K562 (cell line): ENCODE results near the gene RAMAC. TPM values are rescaled to one million over a fixed set of nuclear protein-coding genes. Genes with fewer than 3 reads are reported as not detected.

Experiments
- CBX3 ChIP-seq, 2 experiments: IDR thresholded peaks; 1 replicate in 1 of 2; 2 replicates in 1 of 2; pipeline ENCODE4 v1.6.1; 2012; ENCODE audit warnings: inconsistent platforms in 2 of 2, low read length in 2 of 2, borderline replicate concordance in 1 of 2, control low read depth in 1 of 2
- CCAR2 ChIP-seq: fragments of 200-400 bp; formaldehyde crosslinking; IDR thresholded peaks from 2 replicates; pipeline ENCODE4 v1.6.1; 2017; ENCODE audit warnings: mild to moderate bottlenecking, low read depth, low read length
- CREM ChIP-seq: IDR thresholded peaks from 2 replicates; pipeline ENCODE4 v1.6.1; 2014; ENCODE audit warnings: antibody characterized with exemption, low read depth
- CUX1 ChIP-seq: fragments of 200-800 bp; sonication (Bioruptor generic); IDR thresholded peaks from 2 replicates; pipeline ENCODE4 v1.6.1; 2016; ENCODE audit warnings: missing genetic modification characterization, missing compliant biosample characterization
- HLTF ChIP-seq: fragments of 450-650 bp; IDR thresholded peaks from 2 replicates; pipeline ENCODE4 v1.6.1; 2016
- JUN ChIP-seq, 2 experiments: sonication (generic) in 1 of 2; formaldehyde crosslinking in 1 of 2; IDR thresholded peaks; 2 replicates each; pipeline versions ENCODE4 v1.6.1 to v1.8.0; 2012 to 2022; ENCODE audit warnings: borderline replicate concordance in 2 of 2, mild to moderate bottlenecking in 2 of 2, improper control_type of control experiment in 1 of 2, low read depth in 1 of 2, low read length in 1 of 2, missing genetic modification reagents in 1 of 2
- NUFIP1 ChIP-seq: fragments of 450-650 bp; IDR thresholded peaks from 2 replicates; pipeline ENCODE4 v1.6.1; 2018; ENCODE audit not compliant: partially characterized antibody
- PHF21A ChIP-seq: fragments of 450-650 bp; IDR thresholded peaks from 2 replicates; pipeline ENCODE4 v1.6.1; 2017; ENCODE audit warnings: low read depth, borderline replicate concordance
- POLR2A ChIP-seq: fragments of 450-650 bp; conservative IDR thresholded peaks from 2 replicates; pipeline ENCODE4 v1.6.1; 2016
- RHOXF2B ChIP-seq: fragments of 250-450 bp; sonication (Bioruptor Pico); conservative IDR thresholded peaks from 2 replicates; pipeline ENCODE4 v1.5.1; 2021
- SMAD3 ChIP-seq: fragments of 450-650 bp; formaldehyde crosslinking; conservative IDR thresholded peaks from 2 replicates; pipeline ENCODE4 v1.4.0; 2020; ENCODE audit warnings: mild to moderate bottlenecking
- SRF ChIP-seq, 2 experiments: fragments of 250-450, 450-650 bp in 1 of 2; sonication (Bioruptor Pico) in 1 of 2; sonication (generic) in 1 of 2; formaldehyde crosslinking; IDR thresholded peaks; 2 replicates each; pipeline versions ENCODE4 v1.5.0 to v1.5.1; 2020 to 2022; ENCODE audit warnings: mild to moderate bottlenecking in 1 of 2, missing genetic modification reagents in 1 of 2
- TCFL5 ChIP-seq: fragments of 250-450 bp; sonication (Bioruptor Pico); conservative IDR thresholded peaks from 2 replicates; pipeline ENCODE4 v1.6.1; 2021; ENCODE audit warnings: mild to moderate bottlenecking, moderate library complexity, matching md5 sums
- ZBTB1 ChIP-seq: sonication (generic); formaldehyde crosslinking; IDR thresholded peaks from 2 replicates; pipeline ENCODE4 v1.8.1; 2023; ENCODE audit warnings: missing genetic modification reagents, low read depth, mild to moderate bottlenecking, borderline replicate concordance
- ZFP36 ChIP-seq: fragments of 150-350 bp; IDR thresholded peaks from 2 replicates; pipeline ENCODE4 v1.6.1; 2018; ENCODE audit warnings: low read length, low read depth; ENCODE audit not compliant: partially characterized antibody
- ZNF699 ChIP-seq: fragments of 250-450 bp; sonication (Bioruptor Pico); IDR thresholded peaks from 2 replicates; pipeline ENCODE4 v1.8.0; 2021; ENCODE audit warnings: mild to moderate bottlenecking, moderate library complexity; ENCODE audit not compliant: insufficient replicate concordance
- polyA plus RNA-seq, 8 experiments: library from polyadenylated mRNA; depleted of rRNA in 4 of 8; stranded (reverse) in 5 of 8; unstranded in 3 of 8; fragments of >200 nt; fragmentation: Nextera tagmentation in 2 of 8; fragmentation: Illumina TruSeq in 1 of 8; extraction: Ambion mirVana in 2 of 8; extraction: Trizol in 1 of 8; gene quantifications; 2 replicates each; pipeline versions ENCODE4 v1.2.1 to v1.2.3, GENCODE V29; 2011 to 2014; ENCODE audit warnings: inconsistent platforms in 1 of 8, missing spikeins in 1 of 8
- total RNA-seq, 7 experiments: library from RNA; depleted of rRNA in 6 of 7; stranded (reverse); fragments of >200 nt in 6 of 7; fragmentation: Illumina TruSeq in 2 of 7; extraction: Trizol in 2 of 7; gene quantifications; 2 replicates each; pipeline versions ENCODE4 v1.2.1 to v1.2.3, GENCODE V29; 2011 to 2021; ENCODE audit warnings: low replicate concordance in 1 of 7
- TF ChIP-seq, protein P1 (sequence below), 3 experiments: IDR thresholded peaks in 2 of 3; conservative IDR thresholded peaks in 1 of 3; 2 replicates each; pipeline ENCODE4 v1.5.1; 2011 to 2012; ENCODE audit warnings: low read length in 3 of 3, mild to moderate bottlenecking in 3 of 3, control low read depth in 2 of 3, improper control_type of control experiment in 1 of 3, inconsistent platforms in 1 of 3, low read depth in 1 of 3, mixed read lengths in 1 of 3, moderate library complexity in 1 of 3; ENCODE audit not compliant: insufficient read depth in 2 of 3
- TF ChIP-seq, protein P2 (sequence below): sonication (generic); formaldehyde crosslinking; IDR thresholded peaks from 2 replicates; pipeline ENCODE4 v1.8.0; 2022; ENCODE audit warnings: missing genetic modification reagents, mild to moderate bottlenecking, borderline replicate concordance

Gene RAMAC
- total and polyA plus RNA-seq, 9 of the 15 experiments (the other 6 are each of a cell fraction or from before 2014, with no cell fraction given), result 26.9 to 108 (median 38.4) TPM

GRCh38 chr15:83011271-83012075, 25.5 kb downstream of the RAMAC start, which contains the start of gene C15orf40 (continued):
- peak; percentile 44; the same call in 1 of the 2 replicates for TF ChIP-seq JUN (IDR thresholded peaks at IDR 0.05; ENCODE audit: borderline replicate concordance, low read depth, low read length)
- TF ChIP-seq JUN (CRISPR knock-in tag; IDR thresholded peaks at IDR 0.05; ENCODE audit: borderline replicate concordance), result peak; percentile 57; the same call in 1 of the 2 replicates
- peak; percentile 83 for TF ChIP-seq ZBTB1 (CRISPR knock-in tag)
- TF ChIP-seq TCFL5, result no peak
- TF ChIP-seq PHF21A, result no peak
- TF ChIP-seq, protein P1, sequence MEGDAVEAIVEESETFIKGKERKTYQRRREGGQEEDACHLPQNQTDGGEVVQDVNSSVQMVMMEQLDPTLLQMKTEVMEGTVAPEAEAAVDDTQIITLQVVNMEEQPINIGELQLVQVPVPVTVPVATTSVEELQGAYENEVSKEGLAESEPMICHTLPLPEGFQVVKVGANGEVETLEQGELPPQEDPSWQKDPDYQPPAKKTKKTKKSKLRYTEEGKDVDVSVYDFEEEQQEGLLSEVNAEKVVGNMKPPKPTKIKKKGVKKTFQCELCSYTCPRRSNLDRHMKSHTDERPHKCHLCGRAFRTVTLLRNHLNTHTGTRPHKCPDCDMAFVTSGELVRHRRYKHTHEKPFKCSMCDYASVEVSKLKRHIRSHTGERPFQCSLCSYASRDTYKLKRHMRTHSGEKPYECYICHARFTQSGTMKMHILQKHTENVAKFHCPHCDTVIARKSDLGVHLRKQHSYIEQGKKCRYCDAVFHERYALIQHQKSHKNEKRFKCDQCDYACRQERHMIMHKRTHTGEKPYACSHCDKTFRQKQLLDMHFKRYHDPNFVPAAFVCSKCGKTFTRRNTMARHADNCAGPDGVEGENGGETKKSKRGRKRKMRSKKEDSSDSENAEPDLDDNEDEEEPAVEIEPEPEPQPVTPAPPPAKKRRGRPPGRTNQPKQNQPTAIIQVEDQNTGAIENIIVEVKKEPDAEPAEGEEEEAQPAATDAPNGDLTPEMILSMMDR (IDR thresholded peaks at IDR 0.05 in 2 of 3, conservative IDR thresholded peaks at IDR 0.05 in 1 of 3; ENCODE audit: insufficient read depth in 2 of 3, low read depth in 1 of 3, low read length in 3 of 3), result peak; percentile 75 to 85 (median 84)
- TF ChIP-seq RHOXF2B (CRISPR knock-in tag), result no peak
- no peak for TF ChIP-seq HLTF
- peak; percentile 87 for TF ChIP-seq POLR2A
- no peak for TF ChIP-seq SMAD3 (CRISPR knock-in tag)
- no peak for TF ChIP-seq NUFIP1
- TF ChIP-seq SRF (CRISPR knock-in tag; IDR thresholded peaks at IDR 0.05), result no peak; a peak in 1 of 4 replicates
- no peak for TF ChIP-seq ZNF699 (CRISPR knock-in tag)
- TF ChIP-seq CBX3 (IDR thresholded peaks at IDR 0.05; ENCODE audit: borderline replicate concordance in 1 of 2, low read length in 2 of 2), result peak in 1 of 2 experiments; percentile 70; a peak in 2 of 3 replicates
- no peak; the same call in 1 of the 2 replicates for TF ChIP-seq CUX1 (CRISPR knock-in tag)
- no peak for TF ChIP-seq CCAR2
- peak; percentile 73 for TF ChIP-seq CREM
- peak; percentile 29 for TF ChIP-seq ZFP36
- TF ChIP-seq, protein P2, sequence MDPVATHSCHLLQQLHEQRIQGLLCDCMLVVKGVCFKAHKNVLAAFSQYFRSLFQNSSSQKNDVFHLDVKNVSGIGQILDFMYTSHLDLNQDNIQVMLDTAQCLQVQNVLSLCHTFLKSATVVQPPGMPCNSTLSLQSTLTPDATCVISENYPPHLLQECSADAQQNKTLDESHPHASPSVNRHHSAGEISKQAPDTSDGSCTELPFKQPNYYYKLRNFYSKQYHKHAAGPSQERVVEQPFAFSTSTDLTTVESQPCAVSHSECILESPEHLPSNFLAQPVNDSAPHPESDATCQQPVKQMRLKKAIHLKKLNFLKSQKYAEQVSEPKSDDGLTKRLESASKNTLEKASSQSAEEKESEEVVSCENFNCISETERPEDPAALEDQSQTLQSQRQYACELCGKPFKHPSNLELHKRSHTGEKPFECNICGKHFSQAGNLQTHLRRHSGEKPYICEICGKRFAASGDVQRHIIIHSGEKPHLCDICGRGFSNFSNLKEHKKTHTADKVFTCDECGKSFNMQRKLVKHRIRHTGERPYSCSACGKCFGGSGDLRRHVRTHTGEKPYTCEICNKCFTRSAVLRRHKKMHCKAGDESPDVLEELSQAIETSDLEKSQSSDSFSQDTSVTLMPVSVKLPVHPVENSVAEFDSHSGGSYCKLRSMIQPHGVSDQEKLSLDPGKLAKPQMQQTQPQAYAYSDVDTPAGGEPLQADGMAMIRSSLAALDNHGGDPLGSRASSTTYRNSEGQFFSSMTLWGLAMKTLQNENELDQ, result no peak; the same call in 1 of the 2 replicates
